ENCODE measurements around the gene GSN. TPM values are rescaled to one million over a fixed set of nuclear protein-coding genes. Genes with fewer than 3 reads are reported as not detected.

Gene GSN
- total RNA-seq, 2 donors from 2014 or later = 57.0 to 77.2 TPM

DNA sequence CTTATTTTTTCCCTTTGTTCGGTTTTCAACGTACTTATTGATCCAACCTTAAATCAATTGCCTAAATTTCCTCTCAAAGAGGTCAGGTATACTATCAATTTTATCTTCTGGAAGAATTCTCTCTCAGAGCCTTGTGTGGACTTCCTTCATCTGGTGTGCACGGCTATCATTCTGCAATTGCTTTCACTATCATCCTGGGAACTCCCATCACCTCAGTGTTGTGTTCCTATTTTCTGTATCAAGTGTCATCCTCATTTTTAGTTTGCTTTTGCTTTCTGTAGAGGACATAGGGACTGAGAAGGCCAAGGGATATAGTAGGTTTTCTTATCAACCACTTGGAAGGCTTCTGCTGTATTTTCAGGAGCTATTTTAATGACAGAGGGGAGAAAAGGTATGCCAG, 90.8 kb downstream of the GSN start:
- Histone ChIP-seq H3K4me3 (ENCODE audit: low read length) (no peak overlapping the region), H3K27ac (ENCODE audit: low read depth, low read length) (no peak overlapping the region), H3K9me3 (ENCODE audit: control insufficient read depth, low read length) (no peaks in the 10 kb centered on the region), H3K36me3 (ENCODE audit: control insufficient read depth, insufficient read depth, low read length) (no peaks in the 10 kb centered on the region), H3K9ac (ENCODE audit: extremely low read depth, low read length, poor library complexity, severe bottlenecking) (no peak overlapping the region), H3K27me3 (ENCODE audit: control insufficient read depth, insufficient read depth, low read length, poor library complexity, severe bottlenecking) (no peaks in the 10 kb centered on the region), H3K4me1 (ENCODE audit: control insufficient read depth, insufficient read depth, low read length) (no peaks in the 10 kb centered on the region)
- H3K4me3 Mint-ChIP-seq = no peak overlapping the region
- H3K27ac Mint-ChIP-seq = no peak overlapping the region
- no peaks in the 10 kb centered on the region for H3K9me3 Mint-ChIP-seq
- 91 to 94% methylated on average over 3 of the region's 3 CpGs for WGBS, 2 experiments (ENCODE audit: insufficient coverage in 1 of 2, insufficient read length in 1 of 2)
- TF ChIP-seq, protein P1, sequence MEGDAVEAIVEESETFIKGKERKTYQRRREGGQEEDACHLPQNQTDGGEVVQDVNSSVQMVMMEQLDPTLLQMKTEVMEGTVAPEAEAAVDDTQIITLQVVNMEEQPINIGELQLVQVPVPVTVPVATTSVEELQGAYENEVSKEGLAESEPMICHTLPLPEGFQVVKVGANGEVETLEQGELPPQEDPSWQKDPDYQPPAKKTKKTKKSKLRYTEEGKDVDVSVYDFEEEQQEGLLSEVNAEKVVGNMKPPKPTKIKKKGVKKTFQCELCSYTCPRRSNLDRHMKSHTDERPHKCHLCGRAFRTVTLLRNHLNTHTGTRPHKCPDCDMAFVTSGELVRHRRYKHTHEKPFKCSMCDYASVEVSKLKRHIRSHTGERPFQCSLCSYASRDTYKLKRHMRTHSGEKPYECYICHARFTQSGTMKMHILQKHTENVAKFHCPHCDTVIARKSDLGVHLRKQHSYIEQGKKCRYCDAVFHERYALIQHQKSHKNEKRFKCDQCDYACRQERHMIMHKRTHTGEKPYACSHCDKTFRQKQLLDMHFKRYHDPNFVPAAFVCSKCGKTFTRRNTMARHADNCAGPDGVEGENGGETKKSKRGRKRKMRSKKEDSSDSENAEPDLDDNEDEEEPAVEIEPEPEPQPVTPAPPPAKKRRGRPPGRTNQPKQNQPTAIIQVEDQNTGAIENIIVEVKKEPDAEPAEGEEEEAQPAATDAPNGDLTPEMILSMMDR (conservative IDR thresholded peaks at IDR 0.05) = no peak
- peaks cover 10% of the 10 kb centered on the region for H3K4me1 Mint-ChIP-seq
- DNase-seq = no peak
- H3K36me3 Mint-ChIP-seq (ENCODE audit: low read depth) = peaks cover 3% of the 10 kb centered on the region
- no peaks in the 10 kb centered on the region for H3K27me3 Mint-ChIP-seq (ENCODE audit: insufficient read depth)

DNA sequence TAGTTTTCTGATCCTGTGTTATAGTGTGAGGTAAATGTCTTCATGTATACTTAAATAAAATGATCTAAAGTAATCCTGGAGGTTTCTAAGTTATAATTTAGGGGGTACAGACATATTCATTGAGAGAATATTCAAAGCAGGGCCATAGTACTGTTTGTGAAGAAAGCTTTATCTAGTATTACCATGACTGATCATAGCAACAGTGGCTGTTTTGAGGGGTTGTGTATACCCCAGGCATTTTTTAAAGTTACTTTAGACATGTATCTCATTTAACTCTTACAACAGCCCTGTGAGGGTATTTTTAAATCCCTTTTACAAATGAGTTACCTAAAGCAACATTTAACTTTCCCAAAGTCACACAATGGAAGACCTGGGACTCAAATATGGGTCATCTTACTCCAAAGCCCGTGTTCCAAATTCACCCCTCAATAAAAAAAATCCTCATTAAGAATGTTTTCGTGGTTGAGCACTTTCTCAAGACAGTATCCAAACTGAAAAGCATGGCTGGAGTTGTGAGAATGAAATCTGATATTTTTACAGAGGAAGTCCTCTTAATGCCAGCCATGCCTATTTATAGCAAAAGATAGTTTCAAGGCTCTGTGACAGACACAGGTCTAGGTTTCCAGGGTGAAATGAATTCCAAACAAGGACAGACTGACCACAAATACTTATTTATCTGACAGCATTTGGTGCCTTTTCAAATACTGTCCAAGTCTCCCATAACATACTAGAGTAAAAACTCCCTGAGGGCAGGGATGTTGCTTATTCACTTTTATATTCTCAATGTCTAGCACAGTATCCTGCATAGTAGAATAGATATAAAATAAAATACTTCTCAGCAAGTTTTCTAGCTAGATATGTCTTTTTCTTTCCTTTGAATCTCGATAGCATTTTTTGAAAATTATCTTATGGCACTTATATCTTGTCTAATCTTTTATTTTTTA, 91.7 kb downstream of the GSN start:
- H3K4me1 Mint-ChIP-seq = peaks cover 11% of the 10 kb centered on the region
- H3K27ac Mint-ChIP-seq = no peak overlapping the region
- Histone ChIP-seq H3K4me1 (ENCODE audit: control insufficient read depth, insufficient read depth, low read length) (no peaks in the 10 kb centered on the region), H3K4me3 (ENCODE audit: low read length) (no peak overlapping the region), H3K27ac (ENCODE audit: low read depth, low read length) (no peak overlapping the region), H3K9ac (ENCODE audit: extremely low read depth, low read length, poor library complexity, severe bottlenecking) (no peak overlapping the region), H3K9me3 (ENCODE audit: control insufficient read depth, low read length) (no peaks in the 10 kb centered on the region), H3K36me3 (ENCODE audit: control insufficient read depth, insufficient read depth, low read length) (no peaks in the 10 kb centered on the region), H3K27me3 (ENCODE audit: control insufficient read depth, insufficient read depth, low read length, poor library complexity, severe bottlenecking) (no peaks in the 10 kb centered on the region)
- no peaks in the 10 kb centered on the region for H3K27me3 Mint-ChIP-seq (ENCODE audit: insufficient read depth)
- whole genome bisulfite sequencing, 2 experiments (ENCODE audit: insufficient coverage in 1 of 2, insufficient read length in 1 of 2) = 92 to 100% methylated on average over 1 to 2 of the region's 3 CpGs
- DNase-seq = no peak
- no peaks in the 10 kb centered on the region for H3K36me3 Mint-ChIP-seq (ENCODE audit: low read depth)
- TF ChIP-seq, protein P1 (conservative IDR thresholded peaks at IDR 0.05) = no peak
- H3K9me3 Mint-ChIP-seq = no peaks in the 10 kb centered on the region
- no peak overlapping the region for H3K4me3 Mint-ChIP-seq

DNA sequence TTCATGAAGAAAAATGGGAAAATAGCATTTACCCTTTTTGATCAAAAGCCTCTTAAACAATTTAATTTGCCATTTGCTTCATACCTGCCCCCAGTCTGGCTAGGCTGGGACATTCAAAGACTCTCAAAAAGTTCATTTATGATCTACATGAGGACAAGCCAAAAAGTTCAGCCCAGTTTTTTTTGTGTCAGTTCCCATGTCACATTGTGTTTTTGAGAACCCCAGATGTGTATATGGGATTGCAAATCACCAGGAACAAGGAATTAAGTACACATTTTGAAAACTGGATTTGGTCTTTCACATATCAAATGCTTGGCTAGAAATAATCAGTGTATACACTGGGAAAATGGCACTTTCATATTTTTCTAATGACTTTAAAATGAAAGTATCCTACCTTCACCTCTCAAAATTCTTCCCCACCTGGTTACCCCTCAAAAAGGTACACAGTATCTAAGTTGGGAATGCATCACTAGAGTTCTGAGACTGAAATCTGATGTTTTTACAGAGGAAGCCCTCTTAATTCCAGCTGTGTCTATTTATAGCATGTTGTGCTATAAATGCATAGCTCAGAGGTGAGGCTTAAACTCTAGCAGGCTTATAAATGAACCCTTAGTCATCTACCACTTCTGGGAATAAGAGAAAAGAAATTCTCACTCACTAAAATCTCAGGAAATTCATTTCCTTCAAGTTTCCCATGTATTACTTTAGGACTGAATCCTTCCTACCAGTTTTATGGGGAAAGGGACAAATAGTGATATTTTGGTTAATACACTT, 92.8 kb downstream of the GSN start:
- H3K4me3 ChIP-seq (ENCODE audit: low read length) = no peak overlapping the region
- H3K9me3 Mint-ChIP-seq = no peaks in the 10 kb centered on the region
- peaks cover 21% of the 10 kb centered on the region for H3K4me1 Mint-ChIP-seq
- H3K4me1 ChIP-seq (ENCODE audit: control insufficient read depth, insufficient read depth, low read length) = peaks cover 3% of the 10 kb centered on the region
- no peak overlapping the region for H3K27ac Mint-ChIP-seq
- H3K27me3 ChIP-seq (ENCODE audit: control insufficient read depth, insufficient read depth, low read length, poor library complexity, severe bottlenecking) = no peaks in the 10 kb centered on the region
- no peak overlapping the region for H3K27ac ChIP-seq (ENCODE audit: low read depth, low read length)
- H3K36me3 ChIP-seq (ENCODE audit: control insufficient read depth, insufficient read depth, low read length) = no peaks in the 10 kb centered on the region
- no peak for DNase-seq
- H3K36me3 Mint-ChIP-seq (ENCODE audit: low read depth) = no peaks in the 10 kb centered on the region
- TF ChIP-seq, protein P1 (conservative IDR thresholded peaks at IDR 0.05) = no peak
- H3K27me3 Mint-ChIP-seq (ENCODE audit: insufficient read depth) = no peaks in the 10 kb centered on the region
- no peak overlapping the region for H3K9ac ChIP-seq (ENCODE audit: extremely low read depth, low read length, poor library complexity, severe bottlenecking)
- no peaks in the 10 kb centered on the region for H3K9me3 ChIP-seq (ENCODE audit: control insufficient read depth, low read length)
- H3K4me3 Mint-ChIP-seq = no peak overlapping the region

Measured in endodermal cell (in vitro differentiated cells).